A549 (cell line): Measurements from ENCODE around the gene CASP3. TPM values are rescaled to one million over a fixed set of nuclear protein-coding genes. Genes with fewer than 3 reads are reported as not detected.

Experiments used
- ATAC-seq, 2 experiments: fragments of 200-7000 bp in 1 of 2; fragments of >200 bp in 1 of 2; cut with Nextera tagmentation in 1 of 2; cut with Tn5 transposase in 1 of 2; 3 replicates each; pipeline versions ENCODE4 v1.8.0 to v1.9.1; 2018 to 2020; ENCODE audit warnings: mild to moderate bottlenecking in 1 of 2, moderate library complexity in 1 of 2
- CTCF ChIA-PET: fragments of 300-600 bp; sonication (Branson Sonifier 250); formaldehyde crosslinking; extraction: SDS; loops from one replicate; lab custom pipeline; 2021; ENCODE audit warnings: antibody characterized with exemption, inconsistent platforms; lab: Yijun Ruan, JAX
- POLR2A ChIA-PET: fragments of 350-600 bp; formaldehyde crosslinking; extraction: SDS; loops from one replicate; lab custom pipeline; 2021; ENCODE audit warnings: antibody characterized with exemption, inconsistent platforms; lab: Yijun Ruan, JAX
- DNase-seq, 2 experiments: peaks; one replicate each; pipeline versions ENCODE4 v3.0.0 to v3.0.0-alpha.2; 2011 to 2016; ENCODE audit warnings: low read depth in 1 of 2, low spot score in 1 of 2
- FAIRE-seq: peaks from 2 replicates; lab custom pipeline; 2011; peaks lifted over from hg19 to GRCh38; lab: Jason Lieb, UNC
- H3K27ac ChIP-seq, 2 experiments: fragments of >200 bp; sonication (Bioruptor Twin); formaldehyde crosslinking; 3 replicates each; pipeline ENCODE4 v1.5.1; 2016 to 2017
- H3K4me1 ChIP-seq: fragments of >200 bp; sonication (Bioruptor Twin); formaldehyde crosslinking; 3 replicates; pipeline ENCODE4 v1.6.1; 2016
- H3K4me2 ChIP-seq: fragments of >200 bp; sonication (Bioruptor Twin); formaldehyde crosslinking; 3 replicates; pipeline ENCODE4 v1.6.1; 2016
- H3K4me3 ChIP-seq: fragments of >200 bp; sonication (Bioruptor Twin); formaldehyde crosslinking; 3 replicates; pipeline ENCODE4 v1.5.1; 2016
- H3K9me3 ChIP-seq: fragments of >200 bp; sonication (Bioruptor Twin); formaldehyde crosslinking; 3 replicates; pipeline ENCODE4 v1.6.1; 2016
- BHLHE40 ChIP-seq: IDR thresholded peaks from 2 replicates; pipeline ENCODE4 v1.6.1; 2012; ENCODE audit warnings: low read depth, low read length, inconsistent platforms
- CBX2 ChIP-seq: fragments of 200-600 bp; sonication (generic); IDR thresholded peaks from 2 replicates; pipeline ENCODE4 v1.6.1; 2016; ENCODE audit warnings: low read depth, mild to moderate bottlenecking, borderline replicate concordance
- CBX8 ChIP-seq: fragments of 200-600 bp; sonication (generic); IDR thresholded peaks from 2 replicates; pipeline ENCODE4 v1.6.1; 2016
- CEBPB ChIP-seq, 2 experiments: fragments of >200 bp in 1 of 2; sonication (Bioruptor Twin) in 1 of 2; formaldehyde crosslinking in 1 of 2; IDR thresholded peaks; 2 replicates each; pipeline ENCODE4 v1.6.1; 2012 to 2016
- CHD4 ChIP-seq: fragments of 200-600 bp; sonication (generic); IDR thresholded peaks from 2 replicates; pipeline ENCODE4 v1.6.1; 2016; ENCODE audit warnings: antibody characterized with exemption, mild to moderate bottlenecking, borderline replicate concordance
- EHF ChIP-seq: fragments of 250-450 bp; sonication (Bioruptor Pico); IDR thresholded peaks from 2 replicates; pipeline ENCODE4 v1.5.0; 2020; ENCODE audit warnings: mild to moderate bottlenecking
- ELK1 ChIP-seq: fragments of 150-350 bp; IDR thresholded peaks from 2 replicates; pipeline ENCODE4 v1.6.1; 2014; ENCODE audit warnings: low read depth, mild to moderate bottlenecking, low read length
- ESRRA ChIP-seq: fragments of 150-350 bp; IDR thresholded peaks from 2 replicates; pipeline ENCODE4 v1.6.1; 2014; ENCODE audit warnings: mild to moderate bottlenecking, low read length, borderline replicate concordance
- FOSL2 ChIP-seq, 2 experiments: fragments of 450-650 bp in 1 of 2; fragments of >200 bp in 1 of 2; sonication (Bioruptor Twin) in 1 of 2; formaldehyde crosslinking; IDR thresholded peaks; 2 replicates each; pipeline versions ENCODE4 v1.5.0 to v1.6.1; 2016 to 2020; ENCODE audit warnings: mild to moderate bottlenecking in 1 of 2, moderate library complexity in 1 of 2
- HEYL ChIP-seq: fragments of 250-450 bp; sonication (Bioruptor Pico); IDR thresholded peaks from 2 replicates; pipeline ENCODE4 v1.8.0; 2021; ENCODE audit warnings: mild to moderate bottlenecking, moderate library complexity
- HOXB13 ChIP-seq: fragments of 250-450 bp; sonication (Bioruptor Pico); IDR thresholded peaks from 2 replicates; pipeline ENCODE4 v1.5.0; 2020; ENCODE audit warnings: low read depth, mild to moderate bottlenecking, moderate library complexity
- JUNB ChIP-seq: fragments of >200 bp; sonication (Bioruptor Twin); formaldehyde crosslinking; IDR thresholded peaks from 2 replicates; pipeline ENCODE4 v1.6.1; 2016
- KDM1A ChIP-seq: fragments of 200-600 bp; sonication (generic); IDR thresholded peaks from 2 replicates; pipeline ENCODE4 v1.6.1; 2016; ENCODE audit warnings: low read depth, mild to moderate bottlenecking
- NFE2L2 ChIP-seq: fragments of 150-350 bp; conservative IDR thresholded peaks from 2 replicates; pipeline ENCODE4 v1.6.1; 2014; ENCODE audit warnings: low read length
- RCOR1 ChIP-seq: fragments of 150-350 bp; IDR thresholded peaks from 2 replicates; pipeline ENCODE4 v1.6.1; 2014; ENCODE audit warnings: antibody characterized with exemption, low read length, low read depth
- RFX5 ChIP-seq: fragments of 450-650 bp; IDR thresholded peaks from 2 replicates; pipeline ENCODE4 v1.7.1; 2014; ENCODE audit warnings: antibody characterized with exemption, mild to moderate bottlenecking, moderate library complexity
- RNF2 ChIP-seq: fragments of 200-600 bp; sonication (generic); IDR thresholded peaks from 2 replicates; pipeline ENCODE4 v1.6.1; 2016; ENCODE audit warnings: low read depth, mild to moderate bottlenecking, antibody characterized with exemption, moderate library complexity, borderline replicate concordance
- SREBF2 ChIP-seq: fragments of 450-650 bp; IDR thresholded peaks from 2 replicates; pipeline ENCODE4 v1.6.1; 2014; ENCODE audit warnings: mild to moderate bottlenecking, moderate library complexity
- TFCP2L1 ChIP-seq: fragments of 250-450 bp; sonication (Bioruptor Pico); IDR thresholded peaks from 2 replicates; pipeline ENCODE4 v1.5.0; 2021; ENCODE audit warnings: mild to moderate bottlenecking
- TP53 ChIP-seq: fragments of 250-450 bp; sonication (Bioruptor Pico); IDR thresholded peaks from 2 replicates; pipeline ENCODE4 v1.5.0; 2021; ENCODE audit warnings: mild to moderate bottlenecking, moderate library complexity
- USF2 ChIP-seq: fragments of 450-650 bp; IDR thresholded peaks from 2 replicates; pipeline ENCODE4 v1.6.1; 2014; ENCODE audit warnings: antibody characterized with exemption
- ZC3H11A ChIP-seq: fragments of 450-650 bp; IDR thresholded peaks from 2 replicates; pipeline ENCODE4 v1.6.1; 2014; ENCODE audit warnings: antibody characterized with exemption, mild to moderate bottlenecking
- ZFP36 ChIP-seq: fragments of 450-650 bp; IDR thresholded peaks from 2 replicates; pipeline ENCODE4 v1.6.1; 2014; ENCODE audit warnings: borderline replicate concordance; ENCODE audit not compliant: partially characterized antibody
- ZNF302 ChIP-seq: fragments of 250-450 bp; sonication (Bioruptor Pico); IDR thresholded peaks from 2 replicates; pipeline ENCODE4 v1.9.0; 2021; ENCODE audit warnings: inconsistent platforms, mild to moderate bottlenecking, moderate library complexity
- ZSCAN20 ChIP-seq: fragments of 250-450 bp; sonication (Bioruptor Pico); IDR thresholded peaks from 2 replicates; pipeline ENCODE4 v1.8.0; 2022; ENCODE audit warnings: mild to moderate bottlenecking, moderate library complexity
- WGBS: methylation state at CpG from one replicate; pipeline ENCODE4 v1.1.6; 2017; ENCODE audit errors: missing lambda C conversion rate; 5-methylcytosine and 5-hydroxymethylcytosine counted together
- polyA plus RNA-seq, 4 experiments: library from polyadenylated mRNA; depleted of rRNA in 3 of 4; stranded (reverse); fragments of >200 nt; fragmentation: RNase III in 1 of 4; extraction: RNeasy Plus Mini Kit Qiagen cat#74134 plus additional on column Dnase treatment in 1 of 4; gene quantifications; 2 replicates in 3 of 4; 3 replicates in 1 of 4; pipeline ENCODE4 v1.2.3, GENCODE V29; 2011 to 2017

The CASP3 gene
- polyA plus RNA-seq, 2 of the 4 experiments (the other 2 are of a cell fraction), result 17.4 to 25.4 TPM

GRCh38 chr4:184591070-184591677 is 58.1 kb downstream of the CASP3 start:
- ATAC-seq (no peak), FAIRE-seq (no peak), DNase-seq (no peak)
- Histone ChIP-seq H3K9me3 (no peaks in the 10 kb centered on the region), H3K4me2 (no peak overlapping the region), H3K27ac (no peak overlapping the region), H3K4me1 (no peaks in the 10 kb centered on the region), H3K4me3 (no peak overlapping the region)
- TF ChIP-seq JUNB (no peak), ESRRA (no peak), TFCP2L1 (CRISPR knock-in tag) (no peak), CHD4 (no peak), NFE2L2 (no peak), FOSL2 (IDR thresholded peaks at IDR 0.05) (no peak), FOSL2 (CRISPR knock-in tag; IDR thresholded peaks at IDR 0.05) (no peak)
- ChIA-PET CTCF (no interaction called here), POLR2A (no interaction called here)
- WGBS, result 61% methylated on average over 4 of the region's 5 CpGs

GRCh38 chr4:184590196-184590595 is 59.1 kb downstream of the CASP3 start:
- ChIA-PET CTCF (interaction anchor here (0.6 kb wide), 1 partner anchor 1076 kb away, joined by 3 read pairs; no protein-coding TSS in a partner anchor), POLR2A (no interaction called here)
- Histone ChIP-seq H3K4me1 (no peaks in the 10 kb centered on the region), H3K27ac (no peak overlapping the region), H3K9me3 (no peaks in the 10 kb centered on the region), H3K4me3 (no peak overlapping the region), H3K4me2 (no peak overlapping the region)
- DNase-seq (no peak), ATAC-seq (no peak), FAIRE-seq (no peak)
- TF ChIP-seq USF2, result no peak
- TF ChIP-seq ELK1, result no peak
- TF ChIP-seq ZSCAN20 (CRISPR knock-in tag), result no peak
- no peak for TF ChIP-seq SREBF2
- no peak for TF ChIP-seq RNF2
- no peak for TF ChIP-seq CEBPB (IDR thresholded peaks at IDR 0.05)
- no peak for TF ChIP-seq KDM1A
- no peak for TF ChIP-seq TFCP2L1 (CRISPR knock-in tag)
- WGBS, result 28% methylated on average over 3 of the region's 3 CpGs

GRCh38 chr4:184588893-184589292 is 60.4 kb downstream of the CASP3 start:
- 47% methylated on average over 8 of the region's 8 CpGs for WGBS
- FAIRE-seq (no peak), ATAC-seq (no peak), DNase-seq (no peak)
- no peak overlapping the region for H3K4me3 ChIP-seq
- no peaks in the 10 kb centered on the region for H3K4me1 ChIP-seq
- POLR2A ChIA-PET, result no interaction called here
- TF ChIP-seq EHF (CRISPR knock-in tag), result no peak
- no peak for TF ChIP-seq TP53 (CRISPR knock-in tag)
- TF ChIP-seq BHLHE40, result no peak
- TF ChIP-seq RCOR1, result no peak
- no peak for TF ChIP-seq CBX2
- TF ChIP-seq HOXB13 (CRISPR knock-in tag), result no peak
- TF ChIP-seq ZSCAN20 (CRISPR knock-in tag), result no peak
- TF ChIP-seq FOSL2 (IDR thresholded peaks at IDR 0.05), result no peak
- TF ChIP-seq FOSL2 (CRISPR knock-in tag; IDR thresholded peaks at IDR 0.05), result no peak
- no peak for TF ChIP-seq KDM1A
- no peak for TF ChIP-seq CBX8
- no peak for TF ChIP-seq HEYL (CRISPR knock-in tag)
- no peak for TF ChIP-seq ZC3H11A
- TF ChIP-seq ZNF302 (CRISPR knock-in tag), result no peak
- TF ChIP-seq RFX5, result no peak
- no peak for TF ChIP-seq ZFP36
- H3K9me3 ChIP-seq, result no peaks in the 10 kb centered on the region
- CTCF ChIA-PET, result no interaction called here
- no peak overlapping the region for H3K27ac ChIP-seq
- no peak overlapping the region for H3K4me2 ChIP-seq
